Frontal cortex (tissue), 4 donors: ENCODE measurements around the gene TMEM141. TPM values are rescaled to one million over a fixed set of nuclear protein-coding genes. Genes with fewer than 3 reads are reported as not detected.
"Not testable (repeated sequence)": the region's sequence is repeated elsewhere in the genome, so short reads cannot be mapped to it uniquely, and the experiment has no call there.

ENCODE experiments used
- DNase-seq, 2 donors: peaks; one replicate each; pipeline ENCODE4 v3.0.0; 2012; ENCODE audit warnings: low spot score in 2 of 2
- FAIRE-seq: peaks from 2 replicates; lab custom pipeline; 2012; peaks lifted over from hg19 to GRCh38; lab: Jason Lieb, UNC
- total RNA-seq: library from RNA; depleted of rRNA; stranded (reverse); fragments of >200 nt; gene quantifications from one replicate; pipeline ENCODE4 v1.2.3, GENCODE V29; 2014
- donor health status: control.
- donor health status: control.
- donor health status: control.

Gene TMEM141
- total RNA-seq, 1 donor from 2014 or later = 17.1 TPM

DNA sequence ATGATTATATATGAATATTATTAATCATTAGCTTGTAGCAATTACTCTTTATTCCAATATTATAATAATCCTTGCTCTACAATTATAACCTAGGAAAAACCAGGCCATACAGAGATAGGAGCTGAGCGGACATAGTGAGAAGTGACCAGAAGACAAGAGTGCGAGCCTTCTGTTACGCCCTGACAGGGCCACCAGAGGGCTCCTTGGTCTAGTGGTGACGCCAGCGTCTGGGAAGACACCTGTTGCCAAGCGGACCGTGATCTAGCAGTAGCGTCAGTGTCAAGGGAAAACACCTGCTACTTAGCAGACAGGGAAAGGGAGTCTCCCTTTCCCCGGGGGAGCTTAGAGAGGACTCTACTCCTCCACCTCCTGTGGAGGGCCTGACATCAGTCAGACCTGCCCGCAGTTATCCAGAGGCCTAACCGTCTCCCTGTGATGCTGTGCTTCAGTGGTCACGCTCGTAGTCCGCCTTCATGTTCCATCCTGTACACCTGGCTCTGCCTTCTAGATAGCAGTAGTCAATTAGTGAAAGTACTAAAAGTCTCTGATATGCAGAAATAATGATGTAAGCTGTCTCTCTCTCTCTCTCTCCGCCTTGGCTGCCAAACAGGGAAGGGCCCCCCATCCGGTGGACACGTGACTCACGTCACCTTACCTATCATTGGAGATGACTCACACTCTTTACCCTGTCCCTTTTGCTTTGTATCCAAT is 24.6 kb upstream of the TMEM141 start:
- not testable (repeated sequence) for FAIRE-seq, DNase-seq

DNA sequence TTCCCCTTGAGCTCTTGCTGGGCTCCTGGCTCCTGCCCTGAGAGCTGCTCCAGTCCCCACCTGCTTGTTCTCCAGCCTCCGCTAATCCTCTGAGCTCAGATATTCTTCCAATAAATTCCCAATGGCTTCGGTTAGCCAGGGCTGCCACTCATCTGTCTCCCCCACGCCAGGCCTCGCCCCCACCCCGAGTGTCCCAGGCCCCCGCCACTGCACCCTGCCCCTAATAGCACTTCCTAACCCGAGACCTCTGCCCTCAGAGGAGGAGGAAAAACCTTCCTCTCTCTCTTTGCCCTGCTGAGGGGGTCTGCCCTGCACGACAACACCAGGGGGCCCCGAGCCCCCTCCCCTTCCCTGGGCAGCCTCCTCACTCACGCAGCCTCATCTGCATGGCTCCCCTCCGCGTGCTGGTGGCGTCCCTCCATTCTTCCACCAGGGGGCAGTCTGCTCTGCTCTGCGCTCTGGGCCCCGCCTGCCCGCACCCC is 21.4 kb upstream of the TMEM141 start:
- FAIRE-seq (no peak), DNase-seq (peak; percentile 64 to 70)

DNA sequence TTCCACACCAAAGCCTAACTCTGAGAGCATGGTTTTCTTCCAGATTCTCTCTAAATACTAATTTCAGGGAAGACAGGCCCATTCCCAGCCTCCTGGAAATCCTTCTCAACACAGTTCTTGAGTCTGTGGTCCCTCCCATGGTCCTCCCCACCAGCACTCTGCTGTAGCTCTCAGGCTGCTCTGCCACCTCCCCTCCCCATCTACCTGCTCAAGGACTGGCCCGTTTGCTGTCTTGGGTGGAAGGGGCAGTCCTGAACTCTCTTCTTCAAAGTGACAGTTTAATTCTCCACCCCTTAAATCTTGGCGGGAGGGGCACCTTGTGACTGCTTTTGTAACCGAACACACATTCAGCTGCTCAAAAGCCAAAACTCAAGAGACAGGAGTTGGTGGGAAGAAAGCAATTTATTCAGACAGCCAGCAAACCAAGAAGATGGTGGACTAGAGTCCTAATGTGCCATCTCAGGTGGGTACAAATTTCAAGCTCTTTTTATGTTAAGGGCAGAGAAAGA is 19.2 kb upstream of the TMEM141 start:
- FAIRE-seq = no peak
- DNase-seq = peak in 1 of 2 donors; percentile 7

DNA sequence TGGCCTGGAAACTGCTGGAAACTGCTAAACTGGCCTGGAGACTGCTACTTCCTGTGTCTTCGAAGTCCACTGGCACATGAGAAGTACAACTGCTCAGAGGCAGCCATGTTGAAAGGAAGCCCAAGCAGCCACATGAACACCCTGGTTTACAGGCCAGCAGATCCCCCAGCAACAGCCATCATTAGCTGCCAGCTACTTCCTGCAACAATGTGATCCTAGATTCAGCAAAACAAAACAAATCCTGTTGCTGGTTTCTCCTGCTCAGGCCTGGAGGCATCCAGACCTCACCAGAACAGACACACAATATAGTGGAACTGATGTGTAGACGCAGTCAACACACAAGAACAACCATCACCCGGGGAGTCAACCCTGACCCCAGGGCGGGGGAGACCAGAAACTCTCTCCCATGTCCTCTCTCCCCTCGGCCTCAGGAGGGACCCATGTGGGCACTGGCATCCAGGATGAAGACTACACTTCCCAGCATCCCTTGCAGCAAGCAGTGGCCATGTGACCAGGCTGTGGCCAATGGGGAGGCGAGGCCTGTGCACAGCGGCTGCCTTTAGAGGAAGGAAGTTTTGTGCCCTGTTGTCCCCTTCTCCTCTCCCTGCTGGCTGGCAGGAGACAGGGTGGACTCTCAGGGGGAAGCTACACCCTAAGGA is 17.6 kb upstream of the TMEM141 start:
- FAIRE-seq (no peak), DNase-seq (peak in 1 of 2 donors; percentile 27)

DNA sequence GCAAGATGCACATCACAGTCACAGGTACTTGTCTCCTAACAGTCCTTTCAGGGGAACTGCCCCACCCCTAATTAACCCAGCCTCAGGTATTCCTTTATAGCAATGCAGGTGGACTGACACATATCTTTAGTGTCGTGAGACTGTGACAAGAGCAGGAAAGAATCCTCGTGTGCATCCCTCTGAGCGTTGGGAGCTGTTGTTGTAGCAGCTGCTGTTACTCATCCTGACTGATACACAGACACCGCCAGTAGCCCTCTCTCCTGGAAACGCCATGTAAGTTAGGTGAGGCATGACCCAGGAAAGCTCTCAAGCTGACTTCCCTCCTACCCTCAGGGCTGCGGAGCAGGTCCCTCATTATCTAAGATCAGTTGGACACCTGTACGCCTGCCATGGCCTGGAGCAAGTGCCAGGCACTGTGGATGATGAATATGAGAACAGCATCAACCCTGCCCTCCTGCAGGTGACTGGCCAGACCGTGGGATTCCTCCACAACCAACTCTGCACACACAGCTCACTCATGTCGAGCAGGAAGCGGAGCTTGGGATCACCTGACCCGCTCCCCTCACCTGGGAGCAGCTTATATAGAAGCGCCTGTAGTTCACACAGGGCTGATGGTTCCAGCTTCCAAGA is 16.6 kb upstream of the TMEM141 start:
- no peak for FAIRE-seq

DNA sequence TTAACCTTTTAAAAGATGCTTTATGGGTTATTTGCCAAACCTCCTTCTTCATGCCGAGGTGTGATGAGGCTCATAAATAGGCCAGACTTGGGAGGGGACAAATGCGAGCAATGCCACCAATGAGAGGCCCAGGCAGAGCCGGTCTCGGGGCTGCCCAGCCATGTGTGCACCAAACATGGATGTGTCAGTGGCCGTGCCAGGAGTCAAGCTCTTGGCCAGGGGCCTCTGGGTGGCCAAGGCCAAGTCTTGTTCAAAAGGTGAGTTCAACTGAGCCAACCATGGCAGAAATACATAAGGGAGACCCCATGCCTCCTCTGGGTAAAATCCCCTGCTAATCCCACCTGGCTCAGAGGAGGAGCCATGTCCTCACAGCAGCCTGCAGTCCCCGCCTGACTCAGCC is 16.0 kb upstream of the TMEM141 start:
- no peak for DNase-seq

More for the DNA sequence above, 16.6 kb upstream of the TMEM141 start:
- DNase-seq = no peak

DNA sequence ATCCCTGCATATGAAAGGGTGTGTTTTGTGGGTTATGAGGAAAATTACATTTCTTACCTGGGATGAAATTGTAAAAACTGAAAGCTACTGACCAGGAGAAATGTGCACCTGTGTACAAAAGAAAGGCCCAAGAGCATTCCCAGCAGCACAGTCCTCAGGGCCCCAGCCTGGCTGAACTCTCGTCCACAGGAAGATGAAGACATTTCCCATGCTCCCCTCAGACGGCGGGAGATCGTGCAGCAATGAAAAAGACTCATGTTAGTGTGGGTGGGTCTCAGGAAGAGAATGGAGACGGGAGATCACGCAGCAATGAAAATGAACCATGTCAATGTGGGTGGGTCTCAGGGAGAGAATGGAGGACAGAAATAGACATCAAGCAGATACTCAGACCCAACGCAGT is 14.2 kb upstream of the TMEM141 start:
- FAIRE-seq (no peak), DNase-seq (no peak)

More for the DNA sequence above, 16.0 kb upstream of the TMEM141 start:
- FAIRE-seq = no peak

DNA sequence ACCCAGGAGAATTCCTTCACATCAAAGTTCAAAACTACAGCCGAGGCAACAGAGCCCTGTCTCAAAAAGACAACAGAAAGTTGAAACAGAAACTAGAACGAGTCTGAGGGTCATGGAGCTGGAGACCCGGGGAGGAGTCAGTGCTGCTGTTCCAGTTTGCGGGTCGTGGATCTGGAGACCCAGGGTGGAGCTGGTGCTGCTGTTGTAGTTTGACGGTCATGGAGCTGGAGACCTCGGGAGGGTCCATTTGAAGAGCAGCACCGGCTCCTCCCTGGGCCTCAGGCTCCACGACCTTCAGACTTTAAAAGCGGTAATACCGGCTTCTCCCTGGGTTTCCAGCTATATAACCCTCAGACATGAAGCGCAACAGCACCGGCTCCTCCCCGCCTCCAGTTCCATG is 13.8 kb upstream of the TMEM141 start:
- no peak for FAIRE-seq

DNA sequence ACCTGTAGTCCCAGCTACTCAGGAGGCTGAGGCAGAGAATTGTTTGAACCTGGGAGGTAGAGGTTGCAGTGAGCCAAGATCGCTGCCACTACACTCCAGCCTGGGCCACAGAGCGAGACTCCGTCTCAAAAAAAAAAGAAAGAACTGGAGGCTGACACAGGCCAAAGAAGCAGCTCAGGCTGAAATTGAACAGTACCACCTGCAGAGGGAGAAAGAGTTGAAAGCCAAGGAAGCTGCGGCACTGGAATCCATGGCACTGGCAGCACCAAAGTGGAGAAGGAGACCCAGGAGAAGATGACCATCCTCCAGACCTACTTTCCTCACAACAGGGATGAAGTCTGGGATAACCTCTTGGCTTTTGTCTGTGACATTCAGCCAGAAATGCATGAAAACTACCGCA is 11.3 kb upstream of the TMEM141 start:
- DNase-seq = no peak
- FAIRE-seq = no peak

More for the DNA sequence above, 13.8 kb upstream of the TMEM141 start:
- no peak for DNase-seq

DNA sequence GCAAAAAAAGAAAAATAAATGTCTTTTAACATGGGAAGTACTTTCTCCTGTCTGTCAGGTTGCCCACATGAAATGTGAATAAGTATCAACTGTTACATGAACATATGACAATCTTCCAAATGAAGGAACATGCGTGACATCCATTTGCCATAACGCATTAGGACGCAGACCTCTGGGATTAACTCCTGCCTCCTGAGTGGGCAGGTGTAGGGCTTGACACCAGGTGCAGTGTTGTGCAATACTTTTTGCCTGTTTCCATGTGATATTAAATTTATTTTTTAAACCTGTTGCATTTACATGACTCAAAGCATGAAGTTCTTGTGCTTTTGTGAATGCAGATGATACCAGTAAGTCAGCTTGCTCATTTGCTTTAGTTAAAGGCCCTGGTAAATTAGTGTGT is 8.7 kb upstream of the TMEM141 start:
- FAIRE-seq = no peak

DNA sequence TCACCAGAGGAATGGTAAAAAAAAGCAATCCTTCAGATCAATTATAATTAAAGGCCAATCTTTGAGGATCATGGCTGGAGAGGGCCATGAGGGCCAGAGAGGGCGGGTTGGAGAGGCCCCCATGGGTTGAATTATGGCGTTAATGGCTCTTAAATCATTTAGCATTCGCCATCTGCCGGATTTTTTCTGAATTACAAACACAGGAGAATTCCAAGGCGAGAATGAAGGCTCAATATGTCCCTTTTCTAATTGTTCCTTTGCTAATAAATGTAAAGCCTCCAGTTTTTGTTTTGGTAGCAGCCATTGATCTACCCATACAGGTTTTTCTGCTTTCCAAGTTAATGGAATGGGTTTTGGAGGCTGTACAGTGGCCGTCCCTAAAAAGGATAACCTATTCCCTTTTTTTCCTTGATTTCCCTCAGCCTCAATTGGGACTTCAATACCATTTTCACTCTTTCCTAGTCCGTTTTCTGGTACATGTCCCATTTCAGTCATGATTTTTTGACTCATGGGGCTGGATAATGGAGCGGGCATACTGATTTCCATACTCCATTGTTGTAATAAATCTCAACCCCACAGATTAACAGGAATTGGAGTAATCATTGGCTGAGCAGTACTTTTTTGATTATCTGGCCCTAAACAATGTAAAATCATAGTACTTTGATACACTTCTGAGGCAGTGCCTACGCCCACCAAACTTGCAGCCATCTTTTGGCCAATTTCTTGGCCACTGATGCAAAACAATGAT is 6.7 kb upstream of the TMEM141 start:
- DNase-seq (no peak), FAIRE-seq (no peak)

More for the DNA sequence above, 8.7 kb upstream of the TMEM141 start:
- no peak for DNase-seq

DNA sequence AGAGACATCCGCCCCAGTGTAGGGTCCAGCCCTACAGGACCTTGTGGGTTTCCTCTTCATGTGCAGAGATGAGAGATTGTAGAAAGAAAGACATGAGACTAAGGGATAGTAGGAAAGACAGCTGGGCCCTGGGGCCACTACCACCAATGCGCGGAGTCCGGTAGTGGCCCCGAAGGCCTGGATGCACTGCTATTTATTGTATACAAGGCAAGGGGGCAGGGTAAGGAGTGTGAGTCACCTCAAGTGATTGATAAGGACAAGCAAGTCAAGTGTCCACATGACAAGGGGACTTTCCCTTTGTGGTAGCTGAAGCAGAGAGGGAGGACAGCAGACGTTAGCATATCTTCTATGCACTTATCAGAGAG is 6.2 kb upstream of the TMEM141 start:
- DNase-seq (no peak), FAIRE-seq (no peak)

DNA sequence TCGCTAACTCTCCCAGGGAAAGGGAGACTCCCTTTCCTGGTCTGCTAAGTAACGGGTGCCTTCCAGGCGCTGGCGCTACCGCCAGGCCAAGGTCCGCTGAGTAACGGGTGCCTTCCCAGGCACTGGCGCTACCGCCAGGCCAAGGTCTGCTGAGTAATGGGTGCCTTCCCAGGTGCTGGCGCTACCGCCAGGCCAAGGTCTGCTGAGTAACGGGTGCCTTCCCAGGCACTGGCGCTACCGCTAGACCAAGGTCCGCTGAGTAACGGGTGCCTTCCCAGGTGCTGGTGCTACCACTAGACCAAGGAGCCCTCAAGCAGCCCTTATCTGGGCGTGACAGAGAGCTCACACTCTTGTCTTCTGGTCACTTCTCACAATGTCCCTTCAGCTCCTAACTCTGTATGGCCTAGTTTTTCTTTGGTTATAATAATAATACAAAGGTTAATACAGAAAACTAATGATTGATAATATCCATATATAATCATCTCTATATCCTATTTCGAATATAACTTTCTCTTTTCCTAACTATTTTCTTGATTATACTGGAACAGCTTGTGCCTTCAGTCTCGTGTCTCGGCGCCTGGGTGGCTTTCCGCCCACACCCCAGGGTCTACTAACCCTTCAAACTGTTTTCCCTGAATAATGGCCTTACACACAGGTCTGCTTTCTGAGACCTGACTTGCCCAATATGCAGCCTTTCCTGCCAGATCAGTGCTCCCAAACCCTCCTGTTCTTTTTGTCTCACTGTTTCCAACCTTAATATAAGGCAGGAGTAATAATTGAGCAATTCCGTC is 5.4 kb upstream of the TMEM141 start:
- DNase-seq, FAIRE-seq: not testable (repeated sequence)

DNA sequence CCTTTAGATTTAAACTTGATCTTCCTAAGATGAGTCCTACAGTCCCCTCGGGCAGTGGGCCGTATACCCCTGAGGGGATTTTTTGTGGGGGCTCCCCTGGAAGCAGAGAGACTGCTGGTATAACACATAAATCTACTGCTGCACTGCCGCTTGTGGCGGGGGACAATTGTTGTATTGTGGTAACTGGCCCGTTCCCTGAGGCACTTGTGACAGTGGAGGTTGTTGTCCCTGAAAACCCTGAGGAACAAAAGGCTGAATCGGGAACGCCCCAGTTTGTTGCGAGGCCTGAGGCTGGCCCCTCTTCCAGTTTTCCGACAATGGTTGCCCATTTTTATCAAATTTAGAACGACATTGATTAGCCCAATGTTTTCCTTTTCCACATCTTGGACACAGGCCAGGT is 4.7 kb upstream of the TMEM141 start:
- no peak for FAIRE-seq
- no peak for DNase-seq

DNA sequence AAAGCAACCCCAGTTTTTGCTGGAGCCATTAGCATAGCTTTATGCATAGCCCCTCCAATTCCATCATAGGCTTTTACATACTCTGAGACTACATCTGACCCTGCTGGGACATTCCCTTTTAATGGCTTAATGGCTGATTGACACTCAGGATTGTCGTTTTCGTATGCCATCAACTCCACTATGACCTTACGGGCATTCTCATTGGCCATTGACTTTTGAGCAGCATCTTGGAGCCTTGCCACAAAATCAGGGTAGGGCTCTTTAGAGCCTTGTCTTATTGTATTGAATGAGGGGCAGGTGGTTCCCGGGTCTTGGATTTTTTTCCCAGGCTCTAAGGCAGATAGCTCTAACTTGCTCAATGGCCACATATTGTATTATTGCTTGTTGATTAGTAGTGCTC is 4.2 kb upstream of the TMEM141 start:
- not testable (repeated sequence) for FAIRE-seq, DNase-seq

DNA sequence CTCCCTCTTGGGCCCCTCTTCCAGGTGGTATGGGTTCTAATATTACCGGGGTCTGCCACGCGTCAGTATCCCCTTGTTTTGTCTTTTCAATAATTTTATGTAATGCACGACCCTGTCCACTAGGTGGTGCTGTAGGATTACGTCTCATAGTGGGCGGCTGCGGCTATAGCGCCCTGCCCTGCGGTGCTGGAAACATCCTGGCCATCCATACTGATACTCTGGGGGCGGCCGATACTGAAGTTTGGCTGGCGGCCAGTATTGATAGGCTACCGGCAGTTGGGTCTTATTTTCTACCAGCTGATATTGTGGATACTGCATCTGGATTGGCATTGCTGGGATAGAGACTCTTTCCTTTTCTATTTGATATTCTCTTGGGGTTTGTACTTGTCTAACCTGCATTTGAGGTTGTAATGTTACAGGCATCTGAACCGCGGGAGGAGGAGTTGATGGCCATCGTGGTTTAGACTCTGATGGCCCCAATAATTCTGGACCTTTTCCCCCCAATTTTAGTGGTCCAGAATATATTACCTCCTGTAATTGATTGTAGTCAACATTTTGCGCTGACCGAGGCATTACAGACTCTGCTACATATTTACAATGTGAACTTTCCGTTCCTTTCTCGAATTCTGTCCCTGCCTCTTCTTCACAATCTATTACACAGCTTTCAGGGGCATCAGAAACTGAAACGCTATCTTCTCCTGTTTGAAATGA is 3.3 kb upstream of the TMEM141 start:
- FAIRE-seq (no peak), DNase-seq (peak in 1 of 2 donors; percentile 64)

DNA sequence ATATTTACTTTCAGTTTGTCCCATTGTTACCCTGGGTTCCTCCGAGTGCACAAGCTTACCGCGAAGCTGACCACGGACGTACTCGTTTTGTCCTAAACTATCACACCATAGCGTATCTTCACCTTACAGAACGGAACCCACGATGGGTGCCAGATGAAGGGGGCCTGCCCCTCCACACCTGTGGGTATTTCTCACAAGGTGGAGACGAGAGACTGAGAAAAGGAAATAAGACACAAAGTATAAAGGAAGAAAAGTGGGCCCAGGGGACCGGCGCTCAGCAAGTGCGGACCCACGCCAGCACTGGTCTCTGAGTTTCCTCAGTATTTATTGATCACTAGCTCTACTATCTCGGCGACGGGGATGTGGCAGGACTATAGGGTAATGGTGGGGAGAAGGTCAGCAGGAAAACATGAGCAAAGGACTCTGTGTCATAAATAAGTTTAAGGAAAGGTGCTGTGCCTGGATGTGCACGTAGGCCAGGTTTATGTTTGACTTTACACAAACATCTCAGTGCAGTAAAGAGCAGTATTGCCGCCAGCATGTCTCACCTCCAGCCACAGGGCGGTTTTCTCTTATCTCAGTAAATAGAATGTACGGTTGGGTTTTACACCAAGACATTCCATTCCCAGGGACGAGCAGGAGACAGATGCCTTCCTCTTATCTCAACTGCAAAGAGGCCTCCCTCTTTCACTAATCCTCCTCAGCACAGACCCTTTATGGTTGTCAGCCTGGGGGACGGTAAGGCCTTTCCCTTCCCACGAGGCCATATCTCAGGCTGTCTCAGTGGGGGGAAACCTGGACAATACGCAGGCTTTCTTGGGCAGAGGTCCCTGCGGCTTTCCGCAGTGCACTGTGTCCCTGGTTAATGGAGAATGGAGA is 2.3 kb upstream of the TMEM141 start:
- not testable (repeated sequence) for DNase-seq, FAIRE-seq

DNA sequence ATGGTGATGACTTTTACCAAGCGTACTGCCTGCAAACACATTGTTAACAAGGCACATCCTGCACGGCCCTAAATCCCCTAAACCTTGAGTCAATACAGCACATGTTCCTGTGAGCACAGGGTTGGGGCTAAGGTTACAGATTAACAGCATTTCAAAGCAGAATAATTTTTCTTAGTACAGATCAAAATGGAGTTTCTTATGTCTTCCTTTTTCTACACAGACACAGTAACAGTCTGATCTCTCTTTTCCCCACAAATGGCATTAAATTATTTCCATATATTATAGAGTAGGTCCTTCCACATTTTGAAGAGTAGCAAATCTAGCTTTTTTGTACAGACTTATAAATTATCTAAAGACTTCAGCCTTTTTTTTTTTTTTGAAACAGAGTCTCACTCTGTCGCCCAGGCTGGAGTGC is 1.6 kb upstream of the TMEM141 start:
- DNase-seq (no peak), FAIRE-seq (no peak)
